H9 (cell line): ENCODE data around the gene SLX1A. TPM values are rescaled to one million over a fixed set of nuclear protein-coding genes. Genes with fewer than 3 reads are reported as not detected.
"Not testable (repeated sequence)": the region's sequence is repeated elsewhere in the genome, so short reads cannot be mapped to it uniquely, and the experiment has no call there.

Source experiments
- DNase-seq: peaks from one replicate; pipeline ENCODE4 v3.0.0-alpha.2; 2017
- H2AFZ ChIP-seq: one replicate; pipeline ENCODE4 v1.6.1; 2013; ENCODE audit warnings: mild to moderate bottlenecking, low read length, control low read depth, moderate library complexity
- H2AK5ac ChIP-seq: 2 replicates; pipeline ENCODE4 v1.6.1; 2013; ENCODE audit warnings: low read length, control low read depth, mixed read lengths; ENCODE audit not compliant: insufficient read length
- H2BK120ac ChIP-seq: one replicate; pipeline ENCODE4 v1.6.1; 2013; ENCODE audit warnings: low read depth, mild to moderate bottlenecking, low read length, control low read depth, inconsistent platforms; ENCODE audit not compliant: poor library complexity, severe bottlenecking
- H2BK12ac ChIP-seq: 2 replicates; pipeline ENCODE4 v1.6.1; 2013; ENCODE audit warnings: low read length, control low read depth, mixed read lengths, low read depth; ENCODE audit not compliant: insufficient read length
- H2BK15ac ChIP-seq: 2 replicates; pipeline ENCODE4 v1.6.1; 2013; ENCODE audit warnings: low read depth, low read length, control low read depth
- H2BK20ac ChIP-seq: one replicate; pipeline ENCODE4 v1.6.1; 2013; ENCODE audit warnings: low read depth, mild to moderate bottlenecking, low read length, control low read depth, inconsistent platforms; ENCODE audit not compliant: poor library complexity, severe bottlenecking
- H2BK5ac ChIP-seq: 2 replicates; pipeline ENCODE4 v1.6.1; 2013; ENCODE audit warnings: low read length, control low read depth, mixed read lengths; ENCODE audit not compliant: insufficient read length
- H3K14ac ChIP-seq: 2 replicates; pipeline ENCODE4 v1.6.1; 2013; ENCODE audit warnings: low read length, control low read depth; ENCODE audit not compliant: insufficient read depth
- H3K18ac ChIP-seq: 2 replicates; pipeline ENCODE4 v1.6.1; 2013; ENCODE audit warnings: low read depth, mild to moderate bottlenecking, mixed read lengths, low read length, control low read depth; ENCODE audit not compliant: insufficient read length
- H3K23ac ChIP-seq: 2 replicates; pipeline ENCODE4 v1.6.1; 2013; ENCODE audit warnings: low read length, control low read depth, mixed read lengths, low read depth; ENCODE audit not compliant: insufficient read length
- H3K23me2 ChIP-seq: 2 replicates; pipeline ENCODE4 v1.6.1; 2013; ENCODE audit warnings: low read depth, mild to moderate bottlenecking, mixed read lengths, low read length, control low read depth; ENCODE audit not compliant: insufficient read length, poor library complexity, severe bottlenecking
- H3K27ac ChIP-seq: 2 replicates; pipeline ENCODE4 v1.5.1; 2013; ENCODE audit warnings: low read length, control low read depth, mixed read lengths, low read depth; ENCODE audit not compliant: insufficient read length
- H3K27me3 ChIP-seq: 2 replicates; pipeline ENCODE4 v1.6.1; 2013; ENCODE audit warnings: low read length, control low read depth, inconsistent platforms; ENCODE audit not compliant: insufficient read depth
- H3K4ac ChIP-seq: 2 replicates; pipeline ENCODE4 v1.6.1; 2013; ENCODE audit warnings: low read depth, mild to moderate bottlenecking, control low read depth, inconsistent platforms, low read length, moderate library complexity
- H3K4me1 ChIP-seq: 2 replicates; pipeline ENCODE4 v1.6.1; 2013; ENCODE audit warnings: low read length, control low read depth, inconsistent platforms; ENCODE audit not compliant: insufficient read depth
- H3K4me2 ChIP-seq: 2 replicates; pipeline ENCODE4 v1.6.1; 2013; ENCODE audit warnings: low read length, control low read depth, mixed read lengths; ENCODE audit not compliant: insufficient read length, insufficient read depth
- H3K56ac ChIP-seq: 2 replicates; pipeline ENCODE4 v1.6.1; 2013; ENCODE audit warnings: low read depth, mild to moderate bottlenecking, mixed read lengths, low read length, control low read depth; ENCODE audit not compliant: insufficient read length
- H3K79me1 ChIP-seq: 2 replicates; pipeline ENCODE4 v1.6.1; 2013; ENCODE audit warnings: low read depth, mild to moderate bottlenecking, moderate library complexity, low read length, control low read depth, inconsistent platforms; ENCODE audit not compliant: insufficient read depth, poor library complexity, severe bottlenecking
- H3K79me2 ChIP-seq: 2 replicates; pipeline ENCODE4 v1.6.1; 2013; ENCODE audit warnings: low read length, control low read depth, inconsistent platforms; ENCODE audit not compliant: insufficient read depth
- H3K9ac ChIP-seq: 2 replicates; pipeline ENCODE4 v1.6.1; 2013; ENCODE audit warnings: low read length, control low read depth, mixed read lengths; ENCODE audit not compliant: insufficient read length; ENCODE audit errors: extremely low read depth
- H3K9me3 ChIP-seq: one replicate; pipeline ENCODE4 v1.6.1; 2013; ENCODE audit warnings: low read depth, low read length, inconsistent platforms; ENCODE audit not compliant: control insufficient read depth
- H3T11ph ChIP-seq: one replicate; pipeline ENCODE4 v1.6.1; 2013; ENCODE audit warnings: mild to moderate bottlenecking, low read length, control low read depth, inconsistent platforms
- H4K20me1 ChIP-seq: one replicate; pipeline ENCODE4 v1.6.1; 2013; ENCODE audit not compliant: control insufficient read depth, insufficient read length, insufficient read depth
- H4K5ac ChIP-seq: 2 replicates; pipeline ENCODE4 v1.6.1; 2013; ENCODE audit warnings: low read depth, mild to moderate bottlenecking, mixed read lengths, low read length, control low read depth; ENCODE audit not compliant: insufficient read length
- H4K8ac ChIP-seq: replicated peaks from 2 replicates; pipeline ENCODE4 v1.6.1; 2013; ENCODE audit warnings: low read length, control low read depth, mixed read lengths, low read depth; ENCODE audit not compliant: insufficient read length
- H4K91ac ChIP-seq: 2 replicates; pipeline ENCODE4 v1.6.1; 2013; ENCODE audit warnings: low read depth, mild to moderate bottlenecking, moderate library complexity, mixed read lengths, low read length, control low read depth; ENCODE audit not compliant: insufficient read length
- H3K27ac Mint-ChIP-seq, 3 experiments: 2 replicates in 2 of 3; 3 replicates in 1 of 3; pipeline ENCODE4 v1.8.0; 2020 to 2021; ENCODE audit warnings: mixed read lengths in 3 of 3, mild to moderate bottlenecking in 1 of 3, moderate library complexity in 1 of 3
- H3K27me3 Mint-ChIP-seq: 2 replicates; pipeline ENCODE4 v1.8.0; 2021; ENCODE audit warnings: low read depth, mild to moderate bottlenecking, moderate library complexity, mixed read lengths
- H3K36me3 Mint-ChIP-seq, 3 experiments: 2 replicates in 2 of 3; 3 replicates in 1 of 3; pipeline ENCODE4 v1.8.0; 2020 to 2021; ENCODE audit warnings: low read depth in 3 of 3, mixed read lengths in 3 of 3; ENCODE audit not compliant: insufficient read depth in 1 of 3
- H3K4me1 Mint-ChIP-seq, 2 experiments: 2 replicates each; pipeline ENCODE4 v1.8.0; 2020; ENCODE audit warnings: mixed read lengths in 2 of 2
- H3K4me3 Mint-ChIP-seq, 2 experiments: 2 replicates in 1 of 2; 3 replicates in 1 of 2; pipeline ENCODE4 v1.8.0; 2020 to 2021; ENCODE audit warnings: mild to moderate bottlenecking in 2 of 2, mixed read lengths in 2 of 2, moderate library complexity in 1 of 2
- H3K9me3 Mint-ChIP-seq, 2 experiments: 2 replicates in 1 of 2; 3 replicates in 1 of 2; pipeline ENCODE4 v1.8.0; 2020; ENCODE audit warnings: mild to moderate bottlenecking in 2 of 2, mixed read lengths in 2 of 2, moderate library complexity in 1 of 2
- WGBS: extraction: QIAGEN DNeasy Blood & Tissue Kit; methylation state at CpG from one replicate; pipeline ENCODE4 v1.1.7; 2013; ENCODE audit warnings: missing lambda C conversion rate, low lambda C conversion rate, mixed read lengths; ENCODE audit not compliant: insufficient read length; ENCODE audit errors: extremely low coverage; 5-methylcytosine and 5-hydroxymethylcytosine counted together
- total RNA-seq: library from RNA; stranded (reverse); gene quantifications from 2 replicates; pipeline ENCODE4 v1.2.1, GENCODE V29; 2021

The SLX1A gene
- total RNA-seq, 1 experiment from 2014 or later = 30.3 TPM

- H3K9me3 ChIP-seq, DNase-seq, H3K56ac ChIP-seq, H2AFZ ChIP-seq, H3K18ac ChIP-seq, H3K4me1 ChIP-seq, H3K23me2 ChIP-seq, H4K8ac ChIP-seq, H3K27me3 Mint-ChIP-seq, H2BK5ac ChIP-seq, H4K5ac ChIP-seq, H3K14ac ChIP-seq, H3K23ac ChIP-seq, H2BK20ac ChIP-seq, H3K36me3 Mint-ChIP-seq, H3K4me3 Mint-ChIP-seq, H4K91ac ChIP-seq, H3K9me3 Mint-ChIP-seq, H3K27ac ChIP-seq, H3K4me2 ChIP-seq, H3K79me1 ChIP-seq, H3K4ac ChIP-seq, H2BK120ac ChIP-seq, H2AK5ac ChIP-seq, H3K4me1 Mint-ChIP-seq, H2BK12ac ChIP-seq, H4K20me1 ChIP-seq, H2BK15ac ChIP-seq, H3K9ac ChIP-seq, H3T11ph ChIP-seq, H3K27me3 ChIP-seq, H3K27ac Mint-ChIP-seq, H3K79me2 ChIP-seq: not testable (repeated sequence)
- no CpG with 5 or more reads among the region's 5 CpGs for WGBS
Observed at GRCh38 chr16:30217082-30217481, 23.4 kb downstream of the SLX1A start.

Other genes with a start within 250 kb of the SLX1A start
- 82.1 and 89.1 TPM in 2 replicates for gene TMEM219, start 231.8 kb upstream of the SLX1A start, total RNA-seq
- 43.1 and 43.9 TPM in 2 replicates for gene TAOK2, start 220.0 kb upstream of the SLX1A start, total RNA-seq
- 18.5 and 21.6 TPM in 2 replicates for gene HIRIP3, start 198.3 kb upstream of the SLX1A start, total RNA-seq
- 94.1 and 101 TPM in 2 replicates for gene INO80E, start 197.6 kb upstream of the SLX1A start, total RNA-seq
- gene DOC2A, start 182.8 kb upstream of the SLX1A start, total RNA-seq = 10.2 and 12.2 TPM in 2 replicates
- gene C16orf92, start 170.7 kb upstream of the SLX1A start, total RNA-seq = not detected in 2 replicates
- 20.9 and 22.3 TPM in 2 replicates for gene TLCD3B, start 162.6 kb upstream of the SLX1A start, total RNA-seq
- gene ALDOA, start 128.1 kb upstream of the SLX1A start, total RNA-seq = 1,356 and 1,375 TPM in 2 replicates
- 162 and 163 TPM in 2 replicates for gene PPP4C, start 117.9 kb upstream of the SLX1A start, total RNA-seq
- gene TBX6, start 102.0 kb upstream of the SLX1A start, total RNA-seq = 1.6 and 1.9 TPM in 2 replicates
- 26.3 and 27.5 TPM in 2 replicates for gene YPEL3, start 97.7 kb upstream of the SLX1A start, total RNA-seq
- 3.8 and 4.0 TPM in 2 replicates for gene GDPD3, start 80.3 kb upstream of the SLX1A start, total RNA-seq
- 52.3 and 53.5 TPM in 2 replicates for gene MAPK3, start 70.7 kb upstream of the SLX1A start, total RNA-seq
- 3.4 and 4.8 TPM in 2 replicates for gene CORO1A, start 10.3 kb upstream of the SLX1A start, total RNA-seq
- gene BOLA2B, start 209 bp upstream of the SLX1A start, total RNA-seq = 202 and 218 TPM in 2 replicates
- gene SULT1A3, start 5.4 kb downstream of the SLX1A start, total RNA-seq = 21.5 and 21.8 TPM in 2 replicates
- gene NPIPB13, start 54.6 kb downstream of the SLX1A start, total RNA-seq = 14.3 and 16.4 TPM in 2 replicates
- gene CD2BP2, start 161.4 kb downstream of the SLX1A start, total RNA-seq = 90.1 and 90.2 TPM in 2 replicates
- 25.6 and 25.8 TPM in 2 replicates for gene TBC1D10B, start 176.6 kb downstream of the SLX1A start, total RNA-seq
- gene MYL11, start 180.9 kb downstream of the SLX1A start, total RNA-seq = 0.70 and 1.4 TPM in 2 replicates
- 1.4 and 2.5 TPM in 2 replicates for gene SEPTIN1, start 188.7 kb downstream of the SLX1A start, total RNA-seq
- 57.3 and 61.2 TPM in 2 replicates for gene ZNF48, start 201.5 kb downstream of the SLX1A start, total RNA-seq
- 9.7 and 10.5 TPM in 2 replicates for gene ZNF771, start 213.7 kb downstream of the SLX1A start, total RNA-seq
- gene DCTPP1, start 236.2 kb downstream of the SLX1A start, total RNA-seq = 78.1 and 78.3 TPM in 2 replicates